KBM-7 (cell line): ENCODE results near the gene IL22RA1.
A peak's percentile ranks its signal among the peaks of the same experiment; 100 is the strongest.

Experiments used
- DNase-seq: peaks from one replicate; pipeline ENCODE4 v3.0.0-alpha.2; 2015
- in situ Hi-C: fragments of 300-500 bp; cut with MboI; formaldehyde crosslinking; loops from 2 replicates; pipeline ENCODE4 v1.14.3; 2020; ENCODE audit warnings: low sequenced_read_pairs, low pct_unique_long_range_greater_than_20kb, mixed read lengths

IL22RA1 gene

GRCh38 chr1:24172598-24172997 lies 29.7 kb upstream of the IL22RA1 start:
- in situ Hi-C loops: no loop called here
- no peak for DNase-seq

- in situ Hi-C loops: no loop called here
- DNase-seq: no peak
Measured at GRCh38 chr1:24169286-24169685, 26.3 kb upstream of the IL22RA1 start.

GRCh38 chr1:24168245-24168644 lies 25.3 kb upstream of the IL22RA1 start:
- DNase-seq: no peak
- in situ Hi-C loops: no loop called here

- in situ Hi-C loops: no loop called here
- no peak for DNase-seq
Measured at GRCh38 chr1:24167008-24167407, 24.1 kb upstream of the IL22RA1 start.

- no peak for DNase-seq
- in situ Hi-C loops: no loop called here
Measured at GRCh38 chr1:24165500-24165899, 22.6 kb upstream of the IL22RA1 start.

- no peak for DNase-seq
- in situ Hi-C loops: no loop called here
Measured at GRCh38 chr1:24164004-24164403, 21.1 kb upstream of the IL22RA1 start.

GRCh38 chr1:24162201-24162600 lies 19.3 kb upstream of the IL22RA1 start:
- no peak for DNase-seq
- in situ Hi-C loops: no loop called here

- DNase-seq: no peak
- in situ Hi-C loops: no loop called here
Measured at GRCh38 chr1:24161270-24161669, 18.3 kb upstream of the IL22RA1 start.

GRCh38 chr1:24159366-24159765 lies 16.4 kb upstream of the IL22RA1 start:
- DNase-seq: no peak
- in situ Hi-C loops: no loop called here

- DNase-seq: no peak
- in situ Hi-C loops: no loop called here
Measured at GRCh38 chr1:24157918-24158481, 15.1 kb upstream of the IL22RA1 start.

GRCh38 chr1:24156542-24157260 lies 13.8 kb upstream of the IL22RA1 start:
- DNase-seq: no peak
- in situ Hi-C loops: no loop called here

- peak; percentile 11 for DNase-seq
- in situ Hi-C loops: no loop called here
Measured at GRCh38 chr1:24155011-24155782, 12.3 kb upstream of the IL22RA1 start.

- in situ Hi-C loops: no loop called here
Measured at GRCh38 chr1:24154215-24154614, 11.3 kb upstream of the IL22RA1 start.

GRCh38 chr1:24152631-24153494 lies 9.9 kb upstream of the IL22RA1 start:
- no peak for DNase-seq
- in situ Hi-C loops: no loop called here

More at GRCh38 chr1:24154215-24154614, 11.3 kb upstream of the IL22RA1 start:
- no peak for DNase-seq

- DNase-seq: no peak
- in situ Hi-C loops: no loop called here
Measured at GRCh38 chr1:24151175-24151533, 8.2 kb upstream of the IL22RA1 start.

- in situ Hi-C loops: no loop called here
- peak; percentile 81 for DNase-seq
Measured at GRCh38 chr1:24150234-24151174, 7.6 kb upstream of the IL22RA1 start.

GRCh38 chr1:24149866-24150233 lies 6.9 kb upstream of the IL22RA1 start:
- in situ Hi-C loops: no loop called here
- peak; percentile 7 for DNase-seq

- DNase-seq: no peak
- in situ Hi-C loops: no loop called here
Measured at GRCh38 chr1:24147816-24148215, 4.9 kb upstream of the IL22RA1 start.

- DNase-seq: no peak
- in situ Hi-C loops: no loop called here
Measured at GRCh38 chr1:24147194-24147593, 4.3 kb upstream of the IL22RA1 start.
